Activated CD4-positive, alpha-beta T cell treated with anti-CD3 and anti-CD28 coated beads, Interleukin-2, Interleukin-6, amounts not matched to agents 100 ng/mL and 50 ng/mL, durations not matched to agents 16 hours and 8 hours (primary cell): ENCODE results near the gene NCAM2.

Experiments used
- DNase-seq: peaks from one replicate; pipeline ENCODE4 v3.0.0-alpha.2; 2020

Gene NCAM2

DNA sequence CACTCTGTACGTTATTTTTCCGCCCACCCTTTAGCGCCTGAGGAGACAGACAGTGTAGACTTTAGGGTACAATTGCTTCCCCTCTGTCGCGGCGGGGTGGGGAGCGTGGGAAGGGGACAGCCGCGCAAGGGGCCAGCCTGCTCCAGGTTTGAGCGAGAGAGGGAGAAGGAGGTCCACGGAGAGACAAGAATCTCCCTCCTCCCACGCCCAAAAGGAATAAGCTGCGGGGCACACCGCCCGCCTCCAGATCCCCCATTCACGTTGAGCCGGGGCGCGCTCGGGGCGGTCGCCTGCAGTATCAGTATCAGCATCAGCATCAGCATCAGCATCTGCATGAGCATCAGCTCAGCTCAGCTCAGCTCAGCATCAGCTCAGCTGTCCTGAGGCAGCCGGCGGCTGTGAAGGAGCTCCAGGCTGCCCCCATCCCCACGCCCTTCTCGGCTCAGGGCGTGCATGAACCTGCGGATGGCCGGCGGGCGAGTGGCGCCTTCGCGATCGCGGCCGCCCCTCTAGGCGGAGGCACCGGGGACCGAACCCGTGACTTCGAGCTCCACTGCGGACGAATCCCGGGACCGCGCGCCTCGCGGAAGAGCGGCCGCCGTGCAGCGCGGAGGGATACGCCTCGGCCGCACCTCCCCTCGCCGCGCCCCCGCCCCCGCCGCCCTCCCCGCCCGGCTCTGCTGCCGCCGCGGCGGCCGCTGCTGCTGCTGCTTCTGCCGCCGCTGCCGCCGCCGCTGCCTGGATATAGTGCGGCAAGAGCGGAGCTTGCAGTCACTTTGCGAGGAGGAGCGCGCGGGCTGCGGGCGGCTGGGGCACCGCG, at the start of gene NCAM2:
NCAM2 (plus strand) TSS at position 774 of the 820 bp plus-strand sequence.
- DNase-seq, result peak; percentile 51

DNA sequence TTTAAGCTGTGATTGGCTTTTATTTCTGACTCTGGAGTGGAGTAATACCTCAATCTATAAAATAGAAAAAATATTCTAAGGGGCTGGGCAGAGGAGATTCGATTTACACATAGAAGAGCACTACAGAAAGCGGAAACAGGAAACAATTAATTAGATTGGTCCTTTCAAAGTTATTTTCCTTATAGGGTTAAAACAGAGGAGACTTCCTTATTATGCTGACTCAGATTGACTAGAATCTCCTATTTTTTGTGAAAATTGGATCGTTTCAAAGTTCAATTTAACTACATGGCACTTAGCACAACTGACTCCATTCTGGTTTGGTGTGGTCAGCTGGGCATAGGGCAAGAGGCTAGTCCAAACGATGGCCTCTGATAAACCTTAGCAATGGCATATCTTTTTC, 48.3 kb upstream of the NCAM2 start:
- no peak for DNase-seq

DNA sequence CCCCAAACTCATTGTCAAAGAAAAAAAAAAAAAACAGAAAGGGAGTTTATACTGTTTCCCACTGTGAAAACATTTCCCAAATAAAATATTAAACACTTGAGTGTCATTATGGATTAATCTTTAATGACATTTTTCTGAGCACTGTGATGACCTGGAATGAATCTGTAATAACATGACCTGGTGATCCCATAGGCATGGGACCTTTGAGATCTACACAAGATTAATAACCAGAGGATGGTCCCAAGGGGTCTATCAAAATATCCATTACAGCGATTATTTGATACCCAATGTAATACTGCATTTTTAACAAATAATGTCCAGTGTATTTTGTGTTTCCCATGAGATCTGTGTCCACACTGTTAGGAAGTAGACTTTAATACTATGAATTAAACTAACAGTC, 32.4 kb upstream of the NCAM2 start:
- DNase-seq, result no peak

DNA sequence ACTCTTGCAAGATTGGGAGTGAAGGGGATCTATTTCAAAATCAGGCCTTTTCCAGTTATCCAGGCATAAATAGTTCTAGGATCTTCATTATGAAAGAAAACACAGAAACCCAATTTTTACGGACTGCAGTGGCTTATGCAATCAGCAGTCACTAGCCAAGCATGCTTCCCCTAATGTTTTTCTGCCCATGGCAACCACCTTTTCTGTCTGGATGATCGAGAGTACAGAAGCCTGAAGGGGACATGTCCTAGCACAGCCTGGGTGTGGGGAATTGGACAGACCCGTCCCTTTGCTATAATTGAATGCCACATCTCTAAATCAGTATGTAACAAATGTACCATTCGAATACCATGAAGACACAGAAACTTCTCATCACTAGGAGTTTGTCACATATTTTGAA, 29.8 kb upstream of the NCAM2 start:
- no peak for DNase-seq

DNA sequence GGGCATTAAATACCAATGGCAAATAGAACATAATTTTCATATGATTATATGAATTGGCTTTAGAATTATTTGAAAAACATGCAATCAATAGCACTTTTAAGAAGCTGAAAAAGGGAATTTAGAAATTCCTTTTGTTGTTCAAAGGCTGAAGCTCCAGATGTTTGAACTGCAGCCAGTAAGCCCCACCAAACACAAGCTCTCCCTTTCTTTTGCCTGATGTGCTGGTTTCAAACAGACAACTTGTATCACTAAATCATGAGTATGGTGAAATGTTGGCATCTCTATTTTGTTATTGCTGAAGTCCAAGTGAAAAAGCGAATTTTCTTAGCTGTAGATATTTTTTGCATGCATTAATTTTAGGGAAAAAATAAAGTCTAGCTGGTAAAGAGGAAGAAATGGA, 27.5 kb upstream of the NCAM2 start:
- DNase-seq, result no peak

DNA sequence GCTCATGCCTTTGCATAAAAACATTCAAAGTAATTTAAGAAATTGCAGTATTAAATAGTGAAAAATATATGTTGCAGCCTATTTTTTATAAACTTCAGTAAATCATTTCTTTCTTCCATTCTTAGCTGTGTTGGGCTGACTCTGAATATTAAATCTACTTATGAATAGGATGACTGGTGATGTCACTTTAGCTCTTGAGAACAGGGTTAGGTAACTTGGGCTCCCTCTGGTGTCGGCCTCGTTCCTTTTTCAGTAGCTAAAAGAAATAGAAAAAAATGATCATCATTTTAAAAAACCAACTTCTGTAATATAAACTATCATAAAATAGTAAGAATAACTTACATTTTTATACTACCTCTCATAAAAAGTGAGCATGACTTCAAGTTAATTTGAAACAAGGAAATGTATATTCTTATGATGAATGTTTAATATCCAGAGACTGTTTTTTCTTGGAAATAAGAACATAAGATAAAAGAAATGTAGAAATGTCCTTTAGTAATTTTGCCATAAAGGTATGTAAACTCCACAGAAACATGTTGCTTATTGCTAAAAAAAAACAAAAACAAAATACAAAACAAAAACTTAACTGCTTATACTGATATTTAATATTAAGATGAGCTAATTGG, 26.8 kb upstream of the NCAM2 start:
- peak; percentile 42 for DNase-seq

DNA sequence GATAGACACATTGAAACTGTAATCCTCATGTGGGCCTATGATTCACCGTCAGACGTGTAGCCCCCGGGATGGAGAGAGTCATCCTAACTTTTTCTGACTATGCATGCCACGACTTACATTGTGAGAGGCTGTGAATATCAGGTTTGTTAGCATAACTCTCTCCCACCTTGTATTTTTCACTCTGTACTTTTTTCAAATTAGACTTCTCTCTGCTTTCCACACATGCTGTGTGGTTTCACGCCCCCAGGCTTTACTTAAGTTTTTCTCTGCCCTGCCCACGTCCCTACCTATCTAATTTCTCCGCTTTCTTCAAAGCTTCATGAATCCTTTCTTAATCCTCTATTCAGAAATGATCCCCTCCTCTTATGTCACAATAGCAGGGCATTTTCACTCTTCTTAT, 3.4 kb upstream of the NCAM2 start:
- no peak for DNase-seq

DNA sequence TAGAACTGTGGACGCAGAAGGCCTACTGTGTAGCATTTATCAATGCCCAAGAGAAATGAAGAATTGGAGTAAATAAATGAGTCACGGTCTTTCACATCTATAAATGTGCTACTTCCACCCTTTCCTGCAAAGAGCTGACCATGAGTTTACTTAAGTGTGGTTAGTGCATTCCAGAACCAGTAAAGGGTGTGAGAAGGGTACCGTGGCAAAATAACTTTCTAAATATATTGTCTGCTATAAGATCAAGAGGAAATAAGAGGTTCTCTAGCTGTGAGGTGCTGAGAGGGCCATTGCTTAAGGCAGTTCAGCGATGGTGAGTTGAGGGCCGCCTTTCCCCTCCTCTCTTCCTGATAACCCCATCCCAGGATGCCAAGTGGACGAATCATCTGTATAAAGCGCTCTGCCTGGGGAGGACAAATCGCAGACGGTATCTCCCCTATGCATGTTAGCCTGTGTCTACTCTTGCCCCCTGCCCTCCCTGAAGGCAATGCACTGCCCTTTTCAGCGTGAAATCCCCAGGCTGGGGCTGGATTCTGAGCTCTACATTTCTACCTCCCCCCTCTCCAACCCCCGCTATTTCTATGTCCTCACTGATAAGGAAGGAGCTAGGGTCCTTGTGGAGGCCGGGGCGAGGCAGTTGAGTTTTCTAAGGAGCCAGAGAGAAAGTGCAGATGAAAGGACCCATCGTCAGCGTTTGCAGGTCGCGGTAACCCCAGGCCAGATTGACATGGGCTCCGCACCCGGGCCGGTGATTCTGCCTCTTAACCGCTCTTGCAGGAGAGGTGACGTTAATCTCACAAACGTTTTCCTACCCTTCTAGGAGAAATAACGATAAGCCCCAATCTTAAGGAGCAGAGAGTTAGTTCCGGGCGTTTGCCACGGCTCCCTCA, 1.5 kb upstream of the NCAM2 start:
- no peak for DNase-seq

DNA sequence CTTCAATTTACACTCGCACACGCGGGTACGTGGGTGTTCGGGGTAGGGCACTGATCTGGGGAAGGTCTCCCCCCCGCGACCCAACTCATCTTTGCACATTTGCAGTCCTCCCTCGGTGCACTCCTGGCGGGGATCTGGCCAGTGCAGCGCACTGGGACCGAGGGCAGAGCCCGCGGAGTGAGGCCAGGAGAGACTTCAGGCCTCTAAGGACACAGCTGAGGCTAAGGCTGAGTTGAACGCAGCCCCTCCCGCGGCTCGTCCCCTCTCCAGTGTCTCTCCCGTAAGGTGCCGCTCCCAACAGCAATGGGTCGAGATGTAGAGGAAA, 936 bp upstream of the NCAM2 start:
- DNase-seq, result no peak

DNA sequence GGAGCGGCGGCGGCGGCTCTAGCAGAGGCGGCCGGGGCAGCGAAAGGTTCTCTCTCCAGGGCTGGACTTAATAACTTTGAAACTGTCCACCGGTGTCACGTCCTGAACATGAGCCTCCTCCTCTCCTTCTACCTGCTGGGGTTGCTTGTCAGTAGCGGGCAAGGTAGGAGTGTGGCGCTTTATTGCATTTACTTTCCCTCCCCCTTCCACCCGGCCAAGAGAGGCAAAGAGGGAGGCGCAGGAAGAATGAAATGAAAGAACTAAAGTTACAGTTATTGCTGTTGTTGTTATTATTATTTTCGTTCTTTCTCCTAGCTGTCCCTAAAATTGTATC, 214 bp downstream of the NCAM2 start:
- no peak for DNase-seq

DNA sequence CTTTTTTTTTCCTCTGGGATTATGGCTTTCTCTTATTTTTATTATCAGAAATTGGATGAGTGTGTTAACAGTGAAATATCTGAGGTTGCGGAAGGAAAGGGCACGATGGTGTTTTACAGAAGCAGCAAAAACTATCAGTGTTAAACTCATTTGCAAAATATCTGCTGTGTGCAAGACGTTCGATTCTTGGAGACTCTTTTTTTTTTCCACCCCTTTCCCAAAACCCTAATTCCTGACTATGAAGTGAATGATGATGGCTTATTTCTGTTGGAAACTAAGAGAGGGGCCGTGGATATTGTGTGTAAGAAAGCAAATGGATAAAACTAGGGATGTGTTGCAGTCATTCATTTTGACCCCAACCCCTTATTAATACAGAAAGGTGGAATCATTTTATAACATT, 677 bp downstream of the NCAM2 start:
- no peak for DNase-seq

DNA sequence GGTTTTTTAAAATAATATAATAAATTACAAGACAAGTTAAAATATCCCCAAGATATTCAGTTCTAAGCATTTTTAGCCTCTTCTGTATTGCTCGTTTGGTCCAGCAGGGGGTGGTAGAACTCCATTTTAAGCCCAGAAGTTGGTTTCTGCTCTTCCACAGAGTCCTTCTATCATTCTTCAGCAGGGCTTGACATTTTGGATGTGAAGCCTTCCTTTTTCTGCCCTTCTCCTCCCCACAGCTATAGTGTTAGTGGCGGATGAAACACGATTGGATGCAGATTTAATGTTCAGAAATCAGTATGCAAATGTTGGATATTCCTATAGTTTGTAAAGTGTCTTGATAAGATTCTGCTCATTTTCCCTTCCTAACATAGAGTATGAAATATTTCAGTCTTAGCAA, 1.4 kb downstream of the NCAM2 start:
- DNase-seq, result peak; percentile 28

DNA sequence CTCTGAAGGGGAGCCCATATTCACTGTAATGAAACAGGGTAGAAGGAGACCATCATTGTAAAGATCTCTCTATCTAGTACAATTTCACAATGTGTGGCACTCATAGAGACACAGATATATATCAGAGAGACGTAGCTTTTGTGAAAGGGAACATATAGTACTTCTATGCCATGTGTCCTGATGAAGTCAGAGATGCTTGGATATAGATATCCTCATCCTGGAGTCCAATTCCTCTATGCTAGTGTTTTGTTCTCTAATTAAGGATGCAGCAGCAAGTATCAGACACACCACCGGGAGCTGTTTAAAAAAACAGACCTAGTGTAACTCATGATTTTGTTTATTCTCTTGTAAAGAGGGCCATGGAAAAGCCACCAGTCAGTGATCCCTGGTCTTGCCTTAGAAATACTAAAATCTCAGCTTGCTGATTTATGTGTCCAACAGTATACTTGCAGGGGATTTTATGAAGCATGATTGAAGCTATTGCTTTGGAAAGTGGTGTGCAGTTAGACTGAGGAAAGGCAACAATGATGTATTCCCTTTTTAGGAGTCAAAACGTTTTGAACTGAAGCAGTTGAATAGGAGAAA, 2.5 kb downstream of the NCAM2 start:
- no peak for DNase-seq

DNA sequence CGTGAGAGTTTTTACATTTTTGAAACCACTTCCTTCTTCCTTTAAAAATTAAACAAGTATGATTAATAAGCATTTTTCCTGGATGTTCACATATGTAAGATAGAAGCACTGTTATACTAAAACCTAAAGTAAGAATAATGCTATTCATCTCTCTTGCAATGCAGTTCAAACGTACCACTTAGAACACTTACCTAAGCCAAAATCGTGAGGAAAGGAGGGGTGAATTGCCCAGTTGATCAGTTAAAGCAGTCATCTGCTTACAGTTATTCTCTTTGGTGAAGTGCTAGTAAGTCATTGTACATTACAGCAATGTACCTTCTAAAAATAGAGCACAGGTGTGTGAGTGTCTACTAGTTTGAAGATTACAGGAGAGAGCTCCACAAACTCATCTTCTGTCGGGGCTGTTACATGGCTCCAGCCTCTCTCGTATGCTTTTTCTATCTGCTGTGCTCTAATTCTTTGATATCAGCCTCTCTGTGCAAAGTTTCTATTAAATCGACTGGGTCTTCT, 3.4 kb downstream of the NCAM2 start:
- DNase-seq, result no peak

DNA sequence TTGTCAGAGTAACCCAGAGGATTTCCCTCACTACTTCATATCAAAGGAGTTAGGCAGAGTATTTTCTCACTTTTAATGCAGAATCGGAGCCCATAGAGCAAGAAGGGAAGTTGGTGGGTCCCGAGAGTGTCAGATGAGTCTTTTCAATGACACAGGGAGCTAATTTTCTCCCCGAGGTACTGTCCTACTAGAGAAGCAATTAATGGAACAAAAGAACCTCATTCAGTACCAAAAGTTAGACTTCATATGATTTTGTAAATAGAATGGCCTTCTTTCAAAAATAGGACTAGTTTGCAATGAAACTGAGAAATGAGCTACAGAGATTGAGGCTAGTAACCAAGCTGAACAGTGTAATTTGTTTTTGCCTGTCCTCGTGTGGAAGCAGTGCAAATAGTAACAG, 3.9 kb downstream of the NCAM2 start:
- no peak for DNase-seq

DNA sequence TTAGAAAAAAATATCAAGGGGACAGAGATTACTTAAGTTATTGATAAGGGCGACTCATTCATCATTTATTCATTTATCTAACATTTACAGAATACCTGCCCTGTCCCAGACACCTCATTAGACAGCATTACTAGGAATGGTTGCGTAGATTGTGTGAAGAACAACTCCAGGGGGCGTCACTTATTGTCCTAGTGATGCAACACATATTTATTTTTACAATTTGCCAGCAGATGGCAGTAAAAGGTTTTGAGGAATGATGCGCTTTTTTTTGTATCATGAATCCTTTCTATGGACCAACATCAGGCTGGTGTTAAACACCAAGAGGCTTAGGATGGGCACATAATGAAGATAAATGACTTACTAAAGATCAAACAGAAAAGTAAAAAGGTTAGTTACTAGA, 5.5 kb downstream of the NCAM2 start:
- peak; percentile 24 for DNase-seq

DNA sequence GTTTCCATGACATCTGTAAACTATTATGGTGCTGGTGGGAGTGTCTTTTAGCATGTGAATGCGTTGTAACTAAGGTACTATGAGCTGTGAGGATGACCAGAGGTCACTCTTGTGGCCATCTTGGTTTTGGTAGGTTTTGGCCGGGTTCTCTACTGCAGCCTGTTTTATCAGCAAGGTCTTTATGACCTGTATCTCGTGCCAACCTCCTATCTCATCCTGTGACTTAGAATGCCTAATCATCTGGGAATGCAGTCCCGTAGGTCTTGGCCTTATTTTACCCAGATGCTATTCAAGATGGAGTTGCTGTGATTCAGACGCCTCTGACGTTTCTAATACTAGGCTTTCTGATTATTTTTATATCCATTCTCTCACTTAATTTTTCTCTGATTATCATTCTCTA, 9.4 kb downstream of the NCAM2 start:
- DNase-seq, result no peak

DNA sequence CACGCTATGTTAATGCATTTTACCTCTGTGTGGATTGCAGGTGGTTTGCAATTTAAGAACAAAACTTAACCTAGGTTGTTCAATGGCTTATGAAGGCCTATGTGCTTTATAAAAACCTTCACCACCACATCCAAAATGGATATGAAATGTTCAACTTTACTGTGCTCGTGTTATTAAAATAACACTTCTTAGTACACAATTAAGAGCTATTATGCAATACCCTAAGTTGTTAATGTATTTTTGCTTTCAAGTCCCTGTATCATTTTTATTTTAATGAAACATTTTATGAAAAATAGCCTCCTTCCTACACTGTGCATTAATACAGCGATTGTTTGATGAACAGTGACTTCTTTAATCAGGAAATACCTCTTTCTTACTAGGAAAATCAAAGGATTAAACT, 12.0 kb downstream of the NCAM2 start:
- no peak for DNase-seq

DNA sequence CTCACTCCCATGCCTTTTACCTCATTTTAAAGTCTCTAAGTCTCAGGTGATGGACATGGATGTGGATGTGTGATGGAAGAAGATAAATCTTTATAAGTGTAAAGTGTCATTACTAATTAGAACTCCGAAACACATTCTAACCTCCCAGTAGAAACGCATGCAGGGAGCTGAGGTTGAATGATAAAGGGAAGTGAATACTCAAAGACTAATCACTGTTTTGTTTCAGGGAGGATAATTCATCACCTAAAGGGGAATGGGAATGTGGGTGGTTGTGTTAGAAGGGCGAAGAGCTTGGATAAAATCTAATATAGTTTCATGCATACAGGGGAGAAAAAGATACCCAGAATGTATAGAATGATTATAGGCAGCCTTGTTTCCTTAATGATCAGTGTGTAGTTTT, 12.5 kb downstream of the NCAM2 start:
- DNase-seq, result no peak

DNA sequence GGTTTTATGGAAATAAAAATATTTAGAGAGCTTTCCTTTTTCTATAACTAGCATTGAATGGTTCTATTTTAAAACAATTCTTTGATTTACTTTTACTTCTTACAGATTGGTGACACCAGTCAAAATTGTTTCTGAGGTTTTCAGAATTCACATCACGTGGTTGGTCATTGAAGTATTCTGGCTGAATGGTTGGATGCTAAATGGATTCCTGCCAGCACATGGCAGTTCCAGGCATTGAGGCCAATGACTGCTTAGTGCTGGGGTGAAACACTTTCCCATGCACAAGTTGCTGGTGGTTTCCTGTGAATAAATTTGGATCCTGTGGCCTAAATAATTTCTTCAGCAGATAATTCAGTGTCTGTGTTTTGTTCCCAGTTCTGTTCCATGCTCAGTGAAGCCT, 20.6 kb downstream of the NCAM2 start:
- DNase-seq, result no peak

DNA sequence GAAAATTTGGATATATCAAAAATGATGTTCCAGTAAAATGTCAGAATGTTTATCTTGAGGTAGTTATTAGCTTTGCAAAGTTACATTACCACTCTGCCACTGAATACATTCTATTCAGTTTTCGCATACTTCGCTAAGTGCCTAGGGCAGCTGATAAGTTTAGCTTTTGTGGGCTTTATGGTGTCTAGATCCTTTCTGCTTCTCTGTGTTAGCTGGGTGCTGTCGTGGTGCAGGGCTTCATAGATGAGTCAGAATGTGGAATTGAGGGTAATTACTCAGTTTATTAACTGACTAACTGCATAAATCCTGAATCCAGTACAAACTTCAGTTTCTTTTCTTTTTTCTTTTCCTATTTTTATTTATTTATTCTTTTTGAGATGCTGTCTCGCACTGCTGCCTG, 21.5 kb downstream of the NCAM2 start:
- DNase-seq, result no peak

DNA sequence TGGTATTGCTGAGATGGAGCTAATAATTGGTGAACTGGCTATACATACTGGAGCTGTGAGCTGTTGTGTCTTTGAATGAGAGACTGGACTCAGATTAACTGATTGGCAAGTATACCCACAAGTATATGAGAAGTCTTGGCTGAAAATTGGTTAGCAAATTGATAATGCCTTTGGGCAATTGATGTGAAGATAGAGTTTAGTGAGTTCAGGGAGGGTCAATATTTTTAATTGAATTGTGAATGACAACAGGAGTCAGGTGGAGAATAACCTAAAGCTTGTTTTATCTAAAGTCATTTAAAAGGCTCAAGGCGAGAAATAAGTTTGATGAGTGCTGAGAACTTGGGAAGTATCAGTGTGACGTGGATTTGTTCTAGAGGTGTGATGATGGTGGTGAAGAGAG, 27.5 kb downstream of the NCAM2 start:
- no peak for DNase-seq

DNA sequence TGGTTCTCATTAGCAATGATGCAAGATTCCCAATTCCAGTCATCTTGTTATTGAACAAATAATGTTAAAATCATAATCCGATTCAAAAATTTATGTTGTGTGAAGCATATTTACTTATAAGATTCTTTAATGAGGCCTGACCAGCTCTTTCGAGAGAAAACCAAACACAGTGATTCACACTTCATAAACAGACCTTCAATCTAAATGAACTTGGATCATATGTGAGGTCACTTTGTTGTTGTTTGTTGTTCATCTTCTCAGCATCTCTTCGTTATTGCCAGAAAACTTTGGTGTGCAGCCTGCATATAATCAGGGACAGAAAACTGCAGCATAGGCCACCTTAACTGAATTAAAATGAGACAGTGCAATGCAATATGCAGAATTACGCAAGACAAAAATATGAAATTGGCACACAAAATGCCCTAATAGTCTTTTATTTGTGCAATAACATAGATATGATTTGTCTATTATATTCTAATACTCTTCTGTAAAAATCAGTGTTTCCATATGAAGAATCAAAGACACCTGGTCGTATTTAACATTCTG, 30.1 kb downstream of the NCAM2 start:
- DNase-seq, result no peak
